ENCODE data around the gene PCGF3.
"Not testable (repeated sequence)": the region's sequence is repeated elsewhere in the genome, so short reads cannot be mapped to it uniquely, and the experiment has no call there.

Gene PCGF3

DNA sequence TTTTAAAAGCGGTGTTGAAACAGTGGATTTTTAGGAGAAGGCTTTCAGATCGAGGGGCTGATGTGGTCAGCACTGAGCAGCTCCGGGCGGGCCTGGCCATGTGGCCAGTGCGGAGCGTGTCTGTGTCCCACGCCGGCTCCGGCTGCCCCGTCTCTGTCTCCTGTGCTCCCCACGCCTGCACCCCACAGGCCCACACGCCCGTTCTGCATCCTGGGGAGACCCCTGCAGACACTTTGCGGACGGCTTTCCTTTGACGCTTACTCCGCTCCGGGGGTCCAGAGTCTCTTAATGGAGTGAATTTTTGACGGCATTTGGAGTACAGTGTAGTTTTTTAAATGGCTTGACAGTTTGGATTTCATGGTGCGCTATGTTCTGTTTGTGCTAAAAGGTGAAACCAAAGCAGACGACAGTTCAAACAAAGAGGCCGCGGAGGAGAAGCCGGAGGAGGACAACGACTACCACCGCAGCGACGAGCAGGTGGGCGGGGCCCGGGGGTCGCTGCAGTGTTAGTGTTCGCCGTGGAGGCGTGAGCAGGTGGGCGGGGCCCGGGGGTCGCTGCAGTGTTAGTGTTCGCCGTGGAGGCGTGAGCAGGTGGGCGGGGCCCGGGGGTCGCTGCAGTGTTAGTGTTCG, 38.7 kb downstream of the PCGF3 start:
- DNase-seq = no peak

- no peak for DNase-seq
Measured at GRCh38 chr4:747546-748170, 42.0 kb downstream of the PCGF3 start.

DNA sequence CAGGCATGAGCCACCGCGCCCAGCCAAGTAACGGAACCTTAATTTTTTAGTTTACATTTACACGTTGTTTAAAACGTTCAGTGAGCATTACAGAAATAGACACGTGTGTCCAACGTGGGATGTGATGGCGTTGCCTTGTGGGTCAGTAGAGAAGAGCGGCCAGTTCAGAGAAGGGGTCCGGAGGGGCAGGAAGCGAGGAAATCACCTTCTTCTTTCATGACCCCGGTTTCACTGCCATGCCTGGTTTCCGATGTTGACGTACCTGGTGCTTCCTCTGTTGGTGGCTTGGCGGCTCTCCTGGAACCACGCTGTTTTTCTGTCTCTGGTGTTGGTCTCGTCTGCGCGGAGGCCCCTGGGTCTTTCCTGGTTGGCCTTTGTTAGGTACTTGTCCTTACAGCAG, 42.8 kb downstream of the PCGF3 start:
- DNase-seq = no peak

- no peak for DNase-seq
Measured at GRCh38 chr4:749698-750666, 44.4 kb downstream of the PCGF3 start.

GRCh38 chr4:751676-752075, 46.0 kb downstream of the PCGF3 start:
- no peak for DNase-seq

GRCh38 chr4:752196-752861, 46.7 kb downstream of the PCGF3 start:
- no peak for DNase-seq

DNA sequence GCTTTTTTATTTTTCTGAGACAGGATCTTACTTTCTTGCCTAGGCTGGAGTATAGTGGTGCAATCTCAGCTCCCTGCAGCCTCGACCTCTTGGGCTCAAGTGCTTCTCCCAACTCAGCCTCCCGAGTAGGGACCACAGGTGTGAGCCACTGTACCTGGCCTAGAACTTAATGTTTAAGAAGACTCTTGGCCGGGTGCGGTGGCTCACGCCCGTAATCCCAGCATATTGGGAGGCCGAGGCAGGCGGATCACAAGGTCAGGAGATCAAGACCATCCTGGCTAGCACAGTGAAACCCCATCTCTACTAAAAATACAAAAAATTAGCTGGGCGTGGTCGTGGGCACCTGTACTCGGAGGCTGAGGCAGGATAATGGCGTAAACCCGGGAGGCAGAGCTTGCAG, 47.6 kb downstream of the PCGF3 start:
- not testable (repeated sequence) for DNase-seq

- no peak for DNase-seq
Measured at GRCh38 chr4:754221-755120, 48.8 kb downstream of the PCGF3 start.

GRCh38 chr4:757111-757510, 51.5 kb downstream of the PCGF3 start:
- DNase-seq = no peak

DNA sequence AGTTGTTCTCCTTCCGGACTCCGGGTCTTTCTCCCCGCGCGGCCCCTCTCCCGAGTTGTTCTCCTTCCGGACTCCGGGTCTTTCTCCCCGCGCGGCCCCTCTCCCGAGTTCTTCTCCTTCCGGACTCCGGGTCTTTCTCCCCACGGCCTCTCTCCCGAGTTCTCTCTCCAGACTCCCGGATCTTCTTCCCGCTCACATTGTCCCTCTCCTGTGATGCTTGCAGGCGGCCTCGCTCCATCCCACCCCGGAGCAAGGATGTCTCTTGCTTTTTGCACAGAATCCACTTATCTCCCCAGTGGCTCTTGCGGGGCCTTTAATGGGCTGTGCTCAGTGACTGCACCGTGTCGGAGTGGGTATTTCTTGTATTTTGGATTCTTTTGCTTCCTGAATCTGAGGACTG, 54.2 kb downstream of the PCGF3 start:
- DNase-seq = not testable (repeated sequence)

DNA sequence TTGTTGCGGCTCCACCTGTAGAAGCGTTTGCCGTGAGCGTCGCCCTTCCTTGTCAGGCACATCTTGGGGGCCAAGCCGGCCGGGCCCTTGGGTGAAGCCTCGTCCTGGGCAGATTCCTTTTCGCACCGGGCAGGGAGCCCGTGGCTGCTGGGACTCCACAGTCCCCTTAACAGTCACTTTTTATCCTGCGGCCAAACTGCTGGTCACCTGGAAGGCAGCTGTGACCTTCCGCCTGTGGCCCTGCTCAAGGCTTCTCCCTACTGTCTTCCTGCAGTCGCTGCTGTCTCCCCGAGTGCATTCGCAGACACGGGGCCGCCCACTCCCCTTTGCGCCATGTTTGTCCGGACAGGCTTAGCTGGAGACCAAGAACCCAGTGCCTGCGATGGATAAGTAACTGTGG, 55.0 kb downstream of the PCGF3 start:
- DNase-seq = no peak

DNA sequence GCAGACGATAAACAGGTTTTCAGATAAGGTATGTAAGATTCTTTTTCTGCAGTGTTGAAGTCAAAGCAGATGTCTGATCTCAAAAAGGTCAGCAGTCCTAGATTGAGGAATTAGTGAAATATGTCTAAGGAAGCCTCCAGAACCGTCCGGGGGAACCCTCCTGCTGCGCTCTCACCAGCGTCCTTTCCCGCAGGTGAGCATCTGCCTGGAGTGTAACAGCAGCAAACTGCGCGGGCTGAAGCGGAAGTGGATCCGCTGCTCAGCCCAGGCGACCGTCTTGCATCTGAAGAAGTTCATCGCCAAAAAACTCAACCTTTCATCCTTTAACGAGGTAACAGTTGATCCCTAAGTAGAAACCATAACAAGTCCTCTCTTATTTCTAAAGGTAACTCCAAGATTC, 55.5 kb downstream of the PCGF3 start:
- DNase-seq = no peak

- DNase-seq = no peak
Measured at GRCh38 chr4:761739-762138, 56.1 kb downstream of the PCGF3 start.

GRCh38 chr4:762211-763190, 56.9 kb downstream of the PCGF3 start:
- no peak for DNase-seq

DNA sequence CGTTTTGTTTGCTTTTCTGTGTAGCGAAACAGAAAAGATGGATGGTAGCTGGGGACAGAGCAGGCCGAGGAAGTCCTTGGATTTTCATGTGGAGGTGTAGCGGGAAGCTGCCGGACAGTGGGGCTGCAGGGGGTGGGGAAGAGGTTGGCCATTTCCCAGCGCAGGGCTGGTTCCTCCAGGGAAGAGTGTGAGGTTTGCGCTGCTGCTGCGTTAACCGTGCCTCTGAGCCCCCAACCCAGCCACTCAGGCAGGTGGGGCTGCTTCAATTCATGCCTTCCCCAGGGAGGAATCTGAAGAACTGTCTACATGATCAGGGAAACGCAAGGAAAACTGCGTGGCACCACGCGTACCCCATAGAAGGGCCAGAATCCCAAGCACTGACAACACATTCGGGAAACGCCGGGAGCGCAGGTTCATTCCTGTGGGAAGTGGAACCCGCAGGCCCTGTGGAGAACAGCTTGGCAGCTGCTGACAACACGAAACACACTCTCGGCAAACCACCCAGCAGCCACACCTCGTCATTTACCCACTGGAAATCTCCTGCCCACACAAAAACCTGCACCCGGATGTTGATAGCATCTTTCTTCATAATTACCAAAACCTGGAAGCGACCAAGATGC, 57.7 kb downstream of the PCGF3 start:
- DNase-seq = no peak

GRCh38 chr4:763922-764321, 58.3 kb downstream of the PCGF3 start:
- no peak for DNase-seq

DNA sequence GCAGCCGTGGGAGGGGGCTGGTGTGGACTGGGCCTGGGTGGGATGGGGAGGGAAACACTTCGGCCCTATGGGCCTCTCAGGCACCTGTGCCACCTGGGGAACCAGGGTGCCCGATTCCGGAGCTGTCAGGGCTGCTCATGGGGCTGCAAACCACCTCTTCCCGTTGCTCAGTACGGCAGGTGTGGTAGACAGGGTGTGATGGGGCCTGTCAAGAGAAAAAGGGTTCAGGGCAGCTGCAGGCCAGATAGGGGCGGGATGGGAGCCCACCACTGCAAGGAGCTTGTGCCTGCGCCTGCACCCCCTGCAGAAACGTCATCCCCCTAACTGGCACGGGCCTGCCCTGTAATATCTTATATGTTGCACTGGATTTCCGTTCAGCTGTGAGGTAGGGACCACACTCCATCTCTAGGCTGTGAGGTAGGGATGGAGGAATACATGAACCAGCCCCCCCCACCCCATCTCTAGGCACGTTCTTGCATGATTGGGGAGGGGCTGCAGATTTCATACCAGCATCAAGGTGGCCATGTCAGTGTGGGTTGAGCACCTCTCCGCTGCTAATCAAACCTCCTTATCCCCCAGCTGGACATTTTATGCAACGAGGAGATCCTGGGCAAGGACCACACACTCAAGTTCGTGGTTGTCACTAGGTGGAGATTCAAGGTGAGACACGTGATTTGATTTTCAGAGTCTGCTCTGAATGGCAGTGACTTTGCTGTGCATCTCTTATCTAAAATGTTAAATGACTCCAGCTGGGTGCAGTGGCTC, 59.0 kb downstream of the PCGF3 start:
- DNase-seq = no peak

- DNase-seq = no peak
Measured at GRCh38 chr4:766152-766515, 60.5 kb downstream of the PCGF3 start.

GRCh38 chr4:766559-767283, 61.1 kb downstream of the PCGF3 start:
- DNase-seq = no peak
